Vagina (tissue), 2 donors: ENCODE results near the gene ZBTB2.

Experiments used
- CTCF ChIP-seq, 3 experiments: fragments of 450-650 bp in 2 of 3; fragments of 200-600 bp in 1 of 3; sonication (generic) in 1 of 3; IDR thresholded peaks; one replicate each; pipeline ENCODE4 v1.5.1; 2017 to 2019; ENCODE audit warnings: antibody characterized with exemption in 3 of 3, mild to moderate bottlenecking in 2 of 3, moderate library complexity in 2 of 3
- POLR2A ChIP-seq, 2 donors: fragments of 450-650 bp; IDR thresholded peaks; one replicate each; pipeline ENCODE4 v1.6.1; 2017; ENCODE audit warnings: antibody characterized with exemption in 2 of 2, mild to moderate bottlenecking in 2 of 2, moderate library complexity in 2 of 2
- POLR2AphosphoS5 ChIP-seq, 2 donors: sonication (generic); formaldehyde crosslinking; IDR thresholded peaks; one replicate each; pipeline ENCODE4 v1.9.0; 2017; ENCODE audit warnings: antibody characterized with exemption in 2 of 2, mild to moderate bottlenecking in 2 of 2, low read depth in 1 of 2; ENCODE audit not compliant: insufficient read depth in 1 of 2

GRCh38 chr6:151403919-151404308 is 12.6 kb upstream of the ZBTB2 start:
- TF ChIP-seq CTCF (IDR thresholded peaks at IDR 0.05) (no peak), POLR2AphosphoS5 (IDR thresholded peaks at IDR 0.05; ENCODE audit: insufficient read depth in 1 of 2, low read depth in 1 of 2) (no peak), POLR2A (IDR thresholded peaks at IDR 0.05) (no peak)
